Lower leg skin (tissue), 3 donors: ENCODE measurements around the gene TTLL3.
A peak's percentile ranks its signal among the peaks of the same experiment; 100 is the strongest.

ENCODE experiments used
- CTCF ChIP-seq, 3 donors: fragments of 450-650 bp; IDR thresholded peaks; one replicate each; pipeline ENCODE4 v1.5.1; 2016; ENCODE audit warnings: antibody characterized with exemption in 3 of 3, mild to moderate bottlenecking in 3 of 3, moderate library complexity in 2 of 3
- POLR2A ChIP-seq, 2 donors: fragments of 450-650 bp; IDR thresholded peaks; one replicate each; pipeline ENCODE4 v1.6.1; 2016 to 2017; ENCODE audit warnings: antibody characterized with exemption in 2 of 2, mild to moderate bottlenecking in 1 of 2, moderate library complexity in 1 of 2

GRCh38 chr3:9834520-9835380 is 24.7 kb downstream of the TTLL3 start:
- TF ChIP-seq CTCF (IDR thresholded peaks at IDR 0.05) (peak in 1 of 3 donors; percentile 49), POLR2A (IDR thresholded peaks at IDR 0.05) (no peak)
